HFFc6 (cell line): ENCODE measurements around the gene C21orf58. TPM values are rescaled to one million over a fixed set of nuclear protein-coding genes. Genes with fewer than 3 reads are reported as not detected.

ENCODE experiments used
- DNase-seq: peaks from one replicate; pipeline ENCODE4 v3.0.0-alpha.2; 2018
- H3K27ac Mint-ChIP-seq: 2 replicates; pipeline ENCODE4 v1.8.0; 2020; ENCODE audit warnings: mild to moderate bottlenecking, mixed read lengths
- H3K27me3 Mint-ChIP-seq: 2 replicates; pipeline ENCODE4 v1.8.0; 2021; ENCODE audit warnings: mild to moderate bottlenecking, moderate library complexity, mixed read lengths; ENCODE audit not compliant: insufficient read depth
- H3K36me3 Mint-ChIP-seq: 2 replicates; pipeline ENCODE4 v1.8.0; 2021; ENCODE audit warnings: low read depth, mixed read lengths
- H3K4me1 Mint-ChIP-seq: 2 replicates; pipeline ENCODE4 v1.8.0; 2020; ENCODE audit warnings: low read depth, mixed read lengths
- H3K4me3 Mint-ChIP-seq: 2 replicates; pipeline ENCODE4 v1.8.0; 2020; ENCODE audit warnings: mild to moderate bottlenecking, moderate library complexity, mixed read lengths
- H3K9me3 Mint-ChIP-seq: 2 replicates; pipeline ENCODE4 v1.8.0; 2020; ENCODE audit warnings: mild to moderate bottlenecking, mixed read lengths
- CTCF ChIP-seq: fragments of 200-600 bp; sonication (generic); IDR thresholded peaks from 2 replicates; pipeline ENCODE4 v1.5.0; 2021; ENCODE audit warnings: antibody characterized with exemption, mild to moderate bottlenecking
- total RNA-seq, 6 experiments: library from RNA; stranded (reverse); fragmentation: NEBNext Ultra II Directional; extraction: Animal tissue kit (Norgen Biotek cat#: 25700); gene quantifications; 2 replicates in 1 of 6; 3 replicates in 5 of 6; pipeline ENCODE4 v1.2.3, GENCODE V29; 2021

The C21orf58 gene
- total RNA-seq, 6 experiments from 2014 or later: 5.2 to 7.7 (median 7.1) TPM

GRCh38 chr21:46328151-46328550, 4.5 kb upstream of the C21orf58 start:
- Mint-ChIP-seq H3K27ac (no peak overlapping the region), H3K4me3 (no peak overlapping the region), H3K36me3 (peaks cover 35% of the 10 kb centered on the region), H3K27me3 (no peaks in the 10 kb centered on the region), H3K9me3 (no peaks in the 10 kb centered on the region), H3K4me1 (peaks cover 50% of the 10 kb centered on the region)
- DNase-seq: no peak
- no peak for TF ChIP-seq CTCF

GRCh38 chr21:46327711-46328110, 4.0 kb upstream of the C21orf58 start:
- Mint-ChIP-seq H3K27ac (no peak overlapping the region), H3K9me3 (no peaks in the 10 kb centered on the region), H3K27me3 (no peaks in the 10 kb centered on the region), H3K4me3 (no peak overlapping the region), H3K36me3 (peaks cover 38% of the 10 kb centered on the region), H3K4me1 (peaks cover 47% of the 10 kb centered on the region)
- no peak for TF ChIP-seq CTCF
- DNase-seq: no peak

- TF ChIP-seq CTCF: no peak
- Mint-ChIP-seq H3K27ac (peak overlapping the region; percentile 13; the same call in 1 of the 2 replicates), H3K4me1 (peaks cover 47% of the 10 kb centered on the region), H3K4me3 (peak overlapping the region; percentile 87; the same call in 1 of the 2 replicates), H3K9me3 (no peaks in the 10 kb centered on the region), H3K27me3 (no peaks in the 10 kb centered on the region; the same call in 1 of the 2 replicates), H3K36me3 (peaks cover 28% of the 10 kb centered on the region)
- DNase-seq: no peak
Measured at GRCh38 chr21:46326110-46326703, 2.5 kb upstream of the C21orf58 start.

- DNase-seq: peak; percentile 41
- H3K27ac Mint-ChIP-seq: peak overlapping the region; percentile 79
- peaks cover 21% of the 10 kb centered on the region; the same call in 1 of the 2 replicates for H3K36me3 Mint-ChIP-seq
- peak overlapping the region; percentile 87 for H3K4me3 Mint-ChIP-seq
- no peaks in the 10 kb centered on the region for H3K9me3 Mint-ChIP-seq
- H3K27me3 Mint-ChIP-seq: no peaks in the 10 kb centered on the region; the same call in 1 of the 2 replicates
- TF ChIP-seq CTCF: peak; percentile 42; the same call in 1 of the 2 replicates
- peaks cover 48% of the 10 kb centered on the region for H3K4me1 Mint-ChIP-seq
Measured at GRCh38 chr21:46325073-46325912, 1.6 kb upstream of the C21orf58 start.

GRCh38 chr21:46324390-46325072, 861 bp upstream of the C21orf58 start:
- Mint-ChIP-seq H3K9me3 (no peaks in the 10 kb centered on the region), H3K36me3 (peaks cover 21% of the 10 kb centered on the region; the same call in 1 of the 2 replicates), H3K4me3 (peak overlapping the region; percentile 94), H3K4me1 (peaks cover 49% of the 10 kb centered on the region), H3K27ac (peak overlapping the region; percentile 95), H3K27me3 (no peaks in the 10 kb centered on the region; the same call in 1 of the 2 replicates)
- TF ChIP-seq CTCF: no peak
- peak; percentile 63 for DNase-seq
